ENCODE results near the gene EZR. TPM values are rescaled to one million over a fixed set of nuclear protein-coding genes. Genes with fewer than 3 reads are reported as not detected.

The EZR gene
- total and polyA plus RNA-seq, 2 donors (not counting 1 experiment from before 2014, with no cell fraction given): 227 to 945 TPM

DNA sequence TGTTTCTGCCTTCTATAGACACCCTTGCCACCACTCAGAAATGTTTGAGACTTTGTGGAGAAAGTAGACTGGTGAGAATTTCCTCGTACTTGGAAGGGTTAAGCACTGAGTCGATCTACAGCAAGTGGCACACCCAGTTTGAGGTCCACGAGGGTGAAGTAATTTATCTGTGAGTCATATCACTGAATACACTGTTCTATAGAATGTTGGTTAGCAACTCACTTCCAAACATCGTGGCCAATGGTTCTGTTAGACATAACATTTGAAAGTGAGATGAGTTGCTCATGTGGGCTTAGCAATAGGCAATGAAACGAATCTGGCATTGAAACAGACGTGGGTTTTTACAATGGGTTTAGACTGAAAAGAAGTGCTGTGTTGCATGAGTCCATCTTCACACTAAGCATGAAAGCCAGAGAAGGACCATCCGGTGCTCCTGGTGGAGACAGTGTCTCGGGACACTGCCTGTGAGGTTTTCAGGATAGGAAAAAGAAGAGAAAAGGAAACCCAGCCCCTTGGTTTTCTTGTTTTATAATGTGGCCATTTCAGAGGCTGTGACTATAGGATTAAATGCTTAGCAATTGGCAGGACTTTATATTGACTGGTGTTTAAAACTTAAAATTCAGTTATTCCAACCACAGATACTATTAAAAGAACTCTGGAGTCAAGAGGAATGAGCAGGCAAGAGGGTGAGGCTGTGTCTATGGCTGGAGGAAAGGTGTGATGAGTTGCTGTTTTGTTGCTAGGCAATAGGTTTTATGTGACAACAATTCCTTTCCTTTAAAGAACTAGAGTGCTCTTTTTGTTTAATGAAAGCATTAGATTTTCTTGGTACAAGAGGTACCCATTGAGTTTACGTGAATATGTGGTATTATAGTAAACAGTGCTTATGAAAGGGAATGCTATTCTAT lies 31.0 kb upstream of the EZR start:
- TF ChIP-seq, protein P1, sequence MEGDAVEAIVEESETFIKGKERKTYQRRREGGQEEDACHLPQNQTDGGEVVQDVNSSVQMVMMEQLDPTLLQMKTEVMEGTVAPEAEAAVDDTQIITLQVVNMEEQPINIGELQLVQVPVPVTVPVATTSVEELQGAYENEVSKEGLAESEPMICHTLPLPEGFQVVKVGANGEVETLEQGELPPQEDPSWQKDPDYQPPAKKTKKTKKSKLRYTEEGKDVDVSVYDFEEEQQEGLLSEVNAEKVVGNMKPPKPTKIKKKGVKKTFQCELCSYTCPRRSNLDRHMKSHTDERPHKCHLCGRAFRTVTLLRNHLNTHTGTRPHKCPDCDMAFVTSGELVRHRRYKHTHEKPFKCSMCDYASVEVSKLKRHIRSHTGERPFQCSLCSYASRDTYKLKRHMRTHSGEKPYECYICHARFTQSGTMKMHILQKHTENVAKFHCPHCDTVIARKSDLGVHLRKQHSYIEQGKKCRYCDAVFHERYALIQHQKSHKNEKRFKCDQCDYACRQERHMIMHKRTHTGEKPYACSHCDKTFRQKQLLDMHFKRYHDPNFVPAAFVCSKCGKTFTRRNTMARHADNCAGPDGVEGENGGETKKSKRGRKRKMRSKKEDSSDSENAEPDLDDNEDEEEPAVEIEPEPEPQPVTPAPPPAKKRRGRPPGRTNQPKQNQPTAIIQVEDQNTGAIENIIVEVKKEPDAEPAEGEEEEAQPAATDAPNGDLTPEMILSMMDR (IDR thresholded peaks at IDR 0.05): no peak
- TF ChIP-seq EZH2 (IDR thresholded peaks at IDR 0.05; ENCODE audit: borderline replicate concordance, insufficient read depth, low read depth, low read length, poor library complexity, severe bottlenecking): no peak
- 61% methylated on average over 5 of the region's 9 CpGs for WGBS (ENCODE audit: insufficient coverage)

DNA sequence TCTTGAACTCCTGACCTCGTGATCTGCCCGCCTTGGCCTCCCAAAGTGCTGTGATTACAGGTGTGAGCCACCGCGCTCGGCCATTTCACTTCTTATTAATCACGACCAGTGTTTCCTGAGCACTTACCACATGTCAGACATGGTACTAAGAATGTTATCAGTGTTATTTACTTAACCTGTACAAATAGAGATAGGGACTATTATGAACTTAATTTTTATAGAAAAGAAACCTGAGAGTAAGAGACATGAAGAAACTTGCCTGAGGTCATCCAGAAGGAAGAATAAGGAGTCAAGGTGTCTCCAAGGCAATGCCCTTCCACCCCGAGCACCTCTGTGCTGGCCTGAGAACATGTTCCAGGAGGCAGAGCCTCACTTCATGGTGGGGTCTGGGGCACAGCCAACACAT lies 29.3 kb upstream of the EZR start:
- ATAC-seq (ENCODE audit: low read depth) (no peak), DNase-seq (no peak)
- POLR2A ChIA-PET: interaction anchor here (1.2 kb wide), 1 partner anchor 21 kb away, joined by 3 read pairs; no protein-coding TSS in a partner anchor
- no peak overlapping the region for H3K9ac ChIP-seq (ENCODE audit: low read length)
- H3K4me3 ChIP-seq (ENCODE audit: control extremely low read depth in 1 of 5, extremely low read depth in 1 of 5, insufficient read depth in 1 of 5, low read depth in 2 of 5, low read length in 4 of 5): no peak overlapping the region
- intact Hi-C loops (cut with micrococcal nuclease): no loop called here
- no peaks in the 10 kb centered on the region for H3K36me3 ChIP-seq (replicated peaks in 1 of 2; ENCODE audit: control extremely low read depth in 1 of 2, control insufficient read depth in 1 of 2, extremely low read depth in 1 of 2, insufficient read depth in 2 of 2, low read length in 1 of 2)
- H3K79me2 ChIP-seq (ENCODE audit: control insufficient read depth, insufficient read depth, low read length): peaks cover 4% of the 10 kb centered on the region
- Mint-ChIP-seq H3K9me3 (ENCODE audit: insufficient read depth) (no peaks in the 10 kb centered on the region), H3K4me3 (no peak overlapping the region), H3K27ac (peak overlapping the region; percentile 91), H3K4me1 (peaks cover 49% of the 10 kb centered on the region), H3K27me3 (no peaks in the 10 kb centered on the region)
- peaks cover 46 to 49% of the 10 kb centered on the region in 2 donors for H3K4me1 ChIP-seq (ENCODE audit: control insufficient read depth in 2 of 2, insufficient read depth in 2 of 2, low read length in 2 of 2)
- TF ChIP-seq, protein P1 (IDR thresholded peaks at IDR 0.05): no peak
- TF ChIP-seq EZH2 (IDR thresholded peaks at IDR 0.05; ENCODE audit: borderline replicate concordance, insufficient read depth, low read depth, low read length, poor library complexity, severe bottlenecking): no peak
- no peak overlapping the region for H3K4me2 ChIP-seq (replicated peaks; ENCODE audit: low read depth, low read length, poor library complexity, severe bottlenecking)
- no peaks in the 10 kb centered on the region for H3K9me3 ChIP-seq (ENCODE audit: control extremely low read depth in 1 of 3, control insufficient read depth in 2 of 3, insufficient read depth in 1 of 3, low read length in 2 of 3)
- H3K27ac ChIP-seq (ENCODE audit: low read length in 2 of 2): no peak overlapping the region
- H3K27me3 ChIP-seq (replicated peaks in 1 of 4; ENCODE audit: control extremely low read depth in 1 of 4, control insufficient read depth in 3 of 4, insufficient read depth in 4 of 4, low read length in 3 of 4): no peaks in the 10 kb centered on the region
- H2AFZ ChIP-seq (ENCODE audit: insufficient read depth, low read depth, low read length, poor library complexity, severe bottlenecking): no peak overlapping the region
- 100% methylated on average over 1 of the region's 7 CpGs for WGBS (ENCODE audit: insufficient coverage)
- CTCF ChIA-PET: no interaction called here
- H4K20me1 ChIP-seq (ENCODE audit: control insufficient read depth, insufficient read depth, low read length, poor library complexity, severe bottlenecking): no peaks in the 10 kb centered on the region

More for the DNA sequence above, 31.0 kb upstream of the EZR start:
- no peak overlapping the region for H2AFZ ChIP-seq (ENCODE audit: insufficient read depth, low read depth, low read length, poor library complexity, severe bottlenecking)
- H3K4me1 ChIP-seq (ENCODE audit: control insufficient read depth in 2 of 2, insufficient read depth in 2 of 2, low read length in 2 of 2): peaks cover 49 to 54% of the 10 kb centered on the region in 2 donors
- H3K79me2 ChIP-seq (ENCODE audit: control insufficient read depth, insufficient read depth, low read length): peaks cover 4% of the 10 kb centered on the region
- H3K9ac ChIP-seq (ENCODE audit: low read length): peak overlapping the region; percentile 36
- ChIA-PET POLR2A (interaction anchor here (1.2 to 6.6 kb wide), 3 partner anchors 18 to 31 kb away, joined by 3 to 107 read pairs (median 3); partner anchors contain the start of gene EZR), CTCF (no interaction called here)
- H3K9me3 ChIP-seq (ENCODE audit: control extremely low read depth in 1 of 3, control insufficient read depth in 2 of 3, insufficient read depth in 1 of 3, low read length in 2 of 3): no peaks in the 10 kb centered on the region
- DNase-seq (peak; percentile 74), ATAC-seq (ENCODE audit: low read depth) (peak; percentile 14)
- H3K4me3 ChIP-seq (ENCODE audit: control extremely low read depth in 1 of 5, extremely low read depth in 1 of 5, insufficient read depth in 1 of 5, low read depth in 2 of 5, low read length in 4 of 5): no peak overlapping the region
- intact Hi-C loops (cut with micrococcal nuclease): loop anchor here (2.0 kb wide), 1 partner anchor 13 kb away; no protein-coding TSS in a partner anchor
- no peaks in the 10 kb centered on the region for H3K27me3 ChIP-seq (replicated peaks in 1 of 4; ENCODE audit: control extremely low read depth in 1 of 4, control insufficient read depth in 3 of 4, insufficient read depth in 4 of 4, low read length in 3 of 4)
- peak overlapping the region; percentile 76 to 85 for H3K27ac ChIP-seq (ENCODE audit: low read length in 2 of 2)
- H3K4me1 Mint-ChIP-seq: peaks cover 34% of the 10 kb centered on the region
- H3K27ac Mint-ChIP-seq: peak overlapping the region; percentile 91
- H4K20me1 ChIP-seq (ENCODE audit: control insufficient read depth, insufficient read depth, low read length, poor library complexity, severe bottlenecking): no peaks in the 10 kb centered on the region
- H3K27me3 Mint-ChIP-seq: no peaks in the 10 kb centered on the region
- no peaks in the 10 kb centered on the region for H3K36me3 ChIP-seq (replicated peaks in 1 of 2; ENCODE audit: control extremely low read depth in 1 of 2, control insufficient read depth in 1 of 2, extremely low read depth in 1 of 2, insufficient read depth in 2 of 2, low read length in 1 of 2)
- H3K4me3 Mint-ChIP-seq: peak overlapping the region; percentile 45
- H3K4me2 ChIP-seq (replicated peaks; ENCODE audit: low read depth, low read length, poor library complexity, severe bottlenecking): peak overlapping the region; percentile 33
- H3K9me3 Mint-ChIP-seq (ENCODE audit: insufficient read depth): no peaks in the 10 kb centered on the region
